Ovary (tissue), 9 donors: ENCODE data around the gene LARP4B. TPM values are rescaled to one million over a fixed set of nuclear protein-coding genes. Genes with fewer than 3 reads are reported as not detected.
"Not testable (repeated sequence)": the region's sequence is repeated elsewhere in the genome, so short reads cannot be mapped to it uniquely, and the experiment has no call there.

Experiments
- DNase-seq, 5 donors: peaks; one replicate each; pipeline ENCODE4 v3.0.0-alpha.2; 2019 to 2020
- H3K27ac ChIP-seq, 2 donors: fragments of 200-600 bp; one replicate each; pipeline versions ENCODE4 v1.5.1 to v1.8.0; 2019 to 2022
- H3K27me3 ChIP-seq: fragments of 200-600 bp; one replicate; pipeline ENCODE4 v1.8.0; 2022
- H3K36me3 ChIP-seq: fragments of 200-600 bp; sonication (generic); one replicate; pipeline ENCODE4 v1.5.1; 2019
- H3K4me1 ChIP-seq: one replicate; pipeline ENCODE4 v1.8.1; 2013; ENCODE audit warnings: mild to moderate bottlenecking, moderate library complexity; ENCODE audit not compliant: insufficient read depth
- H3K4me3 ChIP-seq: fragments of 200-600 bp; sonication (generic); one replicate; pipeline ENCODE4 v1.5.1; 2017
- H3K9me3 ChIP-seq, 2 donors: fragments of 200-600 bp in 1 of 2; sonication (generic) in 1 of 2; one replicate each; pipeline versions ENCODE4 v1.5.1 to v1.8.1; 2013 to 2019; ENCODE audit warnings: mild to moderate bottlenecking in 1 of 2, moderate library complexity in 1 of 2
- CTCF ChIP-seq, 3 donors: fragments of 450-650 bp in 2 of 3; fragments of 200-600 bp in 1 of 3; IDR thresholded peaks; one replicate each; pipeline versions ENCODE4 v1.5.1 to v1.8.0; 2016 to 2022; ENCODE audit warnings: antibody characterized with exemption in 3 of 3, mild to moderate bottlenecking in 1 of 3
- EP300 ChIP-seq: sonication (generic); formaldehyde crosslinking; IDR thresholded peaks from one replicate; pipeline ENCODE4 v1.6.1; 2017; ENCODE audit warnings: antibody characterized with exemption
- POLR2A ChIP-seq: fragments of 450-650 bp; IDR thresholded peaks from one replicate; pipeline ENCODE4 v1.6.1; 2017; ENCODE audit warnings: antibody characterized with exemption, mild to moderate bottlenecking, moderate library complexity
- WGBS, 3 donors: extraction: QIAGEN DNeasy Blood & Tissue Kit in 1 of 3; methylation state at CpG; one replicate each; pipeline versions ENCODE4 v1.1.5 to v1.1.7; 2013 to 2017; 5-methylcytosine and 5-hydroxymethylcytosine counted together
- intact Hi-C, 4 donors: fragments of 100-400 bp; cut with DNase I; formaldehyde crosslinking; loops; one replicate each; pipeline versions ENCODE4 v1.11.0 to v1.15.1; 2022 to 2023
- polyA plus RNA-seq, 2 donors: library from polyadenylated mRNA; stranded (reverse); fragments of 200-250 nt in 1 of 2; fragments of 350-450 nt in 1 of 2; fragmentation: Illumina TruSeq in 1 of 2; extraction: RNeasy Lipid Tissue Mini Kit (QIAGEN cat#74804) in 1 of 2; gene quantifications; one replicate each; pipeline ENCODE4 v1.2.3, GENCODE V29; 2013 to 2014
- total RNA-seq, 7 donors: library from RNA; depleted of rRNA in 2 of 7; stranded (reverse); fragments of >200 nt in 2 of 7; fragmentation: NEBNext Ultra II Directional in 3 of 7; extraction: Animal tissue kit (Norgen Biotek cat#: 25700) in 3 of 7; gene quantifications; one replicate each; pipeline versions ENCODE4 v1.1.0 to v1.2.4, GENCODE V29; 2016 to 2023
- donor health status: DM: no; HTN: no; CAD: no; lungs with moderate emphysema.
- donor health status: DM: no; HTN: no; CAD: no.
- donor health status: Bipolar disorder and iron deficiency.
- donor health status: DM: yes; HTN: yes; CAD: no.
- donor health status: DM: no; HTN: no; CAD: no.
- donor health status: DM: yes; HTN: yes; CAD: no.

Gene LARP4B
- total and polyA plus RNA-seq, 9 donors: 14.4 to 77.8 (median 54.4) TPM

GRCh38 chr10:771647-772046 lies 159.9 kb downstream of the LARP4B start:
- Histone ChIP-seq H3K9me3 (peaks cover 0 to 3% of the 10 kb centered on the region in 2 donors), H3K27me3 (no peaks in the 10 kb centered on the region), H3K27ac (no peak overlapping the region), H3K36me3 (no peaks in the 10 kb centered on the region), H3K4me3 (no peak overlapping the region), H3K4me1 (no peaks in the 10 kb centered on the region)
- intact Hi-C loops: no loop called here
- TF ChIP-seq CTCF (IDR thresholded peaks at IDR 0.05) (no peak), EP300 (no peak), POLR2A (no peak)
- DNase-seq: no peak
- WGBS, 3 donors: 78 to 82% (median 79%) methylated on average over 10 of the region's 10 CpGs

- no peaks in the 10 kb centered on the region for H3K36me3 ChIP-seq
- no peaks in the 10 kb centered on the region for H3K4me1 ChIP-seq
- no peak overlapping the region for H3K4me3 ChIP-seq
- 91 to 93% (median 93%) methylated on average over 15 of the region's 15 CpGs for WGBS, 3 donors
- peaks cover 0 to 3% of the 10 kb centered on the region in 2 donors for H3K9me3 ChIP-seq
- intact Hi-C loops: no loop called here
- no peak for DNase-seq
- no peak for TF ChIP-seq CTCF (IDR thresholded peaks at IDR 0.05)
- TF ChIP-seq EP300: no peak
- no peak for TF ChIP-seq POLR2A
- no peaks in the 10 kb centered on the region for H3K27me3 ChIP-seq
- no peak overlapping the region for H3K27ac ChIP-seq
Observed at GRCh38 chr10:770975-771374, 160.5 kb downstream of the LARP4B start.

GRCh38 chr10:770048-770712 lies 161.3 kb downstream of the LARP4B start:
- intact Hi-C loops, H3K4me3 ChIP-seq, H3K36me3 ChIP-seq, H3K27ac ChIP-seq, H3K27me3 ChIP-seq, H3K4me1 ChIP-seq, H3K9me3 ChIP-seq, DNase-seq: not testable (repeated sequence)
- WGBS, 3 donors: 84 to 88% (median 85%) methylated on average over 13 of the region's 13 CpGs

GRCh38 chr10:767794-768193 lies 163.7 kb downstream of the LARP4B start:
- Histone ChIP-seq H3K27me3 (no peaks in the 10 kb centered on the region), H3K27ac (no peak overlapping the region), H3K36me3 (no peaks in the 10 kb centered on the region), H3K4me1 (no peaks in the 10 kb centered on the region), H3K9me3 (peaks cover 0 to 3% of the 10 kb centered on the region in 2 donors), H3K4me3 (no peak overlapping the region)
- no peak for DNase-seq
- 90 to 98% (median 90%) methylated on average over 2 of the region's 2 CpGs for WGBS, 3 donors
- intact Hi-C loops: no loop called here
- TF ChIP-seq CTCF (IDR thresholded peaks at IDR 0.05) (no peak), POLR2A (no peak), EP300 (no peak)

GRCh38 chr10:767211-767610 lies 164.3 kb downstream of the LARP4B start:
- H3K27ac ChIP-seq: no peak overlapping the region
- H3K4me3 ChIP-seq: no peak overlapping the region
- 75 to 85% (median 75%) methylated on average over 1 of the region's 1 CpG for WGBS, 3 donors
- no peaks in the 10 kb centered on the region for H3K36me3 ChIP-seq
- DNase-seq: no peak
- TF ChIP-seq EP300 (no peak), CTCF (IDR thresholded peaks at IDR 0.05) (no peak), POLR2A (no peak)
- intact Hi-C loops: no loop called here
- H3K9me3 ChIP-seq: peaks cover 0 to 3% of the 10 kb centered on the region in 2 donors
- no peaks in the 10 kb centered on the region for H3K27me3 ChIP-seq
- H3K4me1 ChIP-seq: no peaks in the 10 kb centered on the region
